ENCODE measurements around the gene EED. TPM values are rescaled to one million over a fixed set of nuclear protein-coding genes. Genes with fewer than 3 reads are reported as not detected.

Gene EED
- total and polyA plus RNA-seq, 2 experiments from 2014 or later: 15.5 to 23.7 TPM

DNA sequence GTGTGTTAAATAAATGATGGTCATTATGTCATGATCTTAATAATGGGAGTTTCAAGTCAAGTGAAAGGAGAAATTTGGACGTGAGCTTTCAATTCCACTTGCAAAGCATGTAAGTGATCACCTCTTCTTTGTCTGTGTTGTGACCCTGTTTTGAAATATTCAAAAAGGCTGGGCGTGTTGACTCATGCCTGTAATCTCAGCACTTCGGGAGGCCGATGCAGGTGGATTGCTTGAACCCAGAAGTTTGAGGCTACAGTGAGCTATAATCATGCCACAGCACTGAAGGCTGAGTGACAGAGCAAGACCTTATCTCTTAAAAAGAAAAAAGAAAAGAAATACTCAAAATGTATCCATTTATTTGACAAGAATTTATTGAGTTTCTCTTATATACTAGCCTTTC, 32.9 kb upstream of the EED start:
- no peak for DNase-seq (ENCODE audit: low spot score)
- no peaks in the 10 kb centered on the region for H3K27me3 ChIP-seq
- no peaks in the 10 kb centered on the region for H3K9me2 ChIP-seq (replicated peaks; ENCODE audit: insufficient read depth)
- H3K36me3 ChIP-seq (replicated peaks; ENCODE audit: insufficient read depth, low read depth): no peaks in the 10 kb centered on the region
- H3K4me1 ChIP-seq (ENCODE audit: insufficient read depth): peaks cover 6% of the 10 kb centered on the region
- no peak overlapping the region for H3K27ac ChIP-seq
- no peaks in the 10 kb centered on the region for H3K79me2 ChIP-seq
- no peaks in the 10 kb centered on the region for H4K20me1 ChIP-seq (ENCODE audit: insufficient read depth, poor library complexity, severe bottlenecking)
- TF ChIP-seq EZH2 (IDR thresholded peaks at IDR 0.05; ENCODE audit: borderline replicate concordance) (no peak), EZH2phosphoT487 (IDR thresholded peaks at IDR 0.05; ENCODE audit: low read depth, severe bottlenecking, unreplicated experiment) (no peak)
- TF ChIP-seq, protein P1, sequence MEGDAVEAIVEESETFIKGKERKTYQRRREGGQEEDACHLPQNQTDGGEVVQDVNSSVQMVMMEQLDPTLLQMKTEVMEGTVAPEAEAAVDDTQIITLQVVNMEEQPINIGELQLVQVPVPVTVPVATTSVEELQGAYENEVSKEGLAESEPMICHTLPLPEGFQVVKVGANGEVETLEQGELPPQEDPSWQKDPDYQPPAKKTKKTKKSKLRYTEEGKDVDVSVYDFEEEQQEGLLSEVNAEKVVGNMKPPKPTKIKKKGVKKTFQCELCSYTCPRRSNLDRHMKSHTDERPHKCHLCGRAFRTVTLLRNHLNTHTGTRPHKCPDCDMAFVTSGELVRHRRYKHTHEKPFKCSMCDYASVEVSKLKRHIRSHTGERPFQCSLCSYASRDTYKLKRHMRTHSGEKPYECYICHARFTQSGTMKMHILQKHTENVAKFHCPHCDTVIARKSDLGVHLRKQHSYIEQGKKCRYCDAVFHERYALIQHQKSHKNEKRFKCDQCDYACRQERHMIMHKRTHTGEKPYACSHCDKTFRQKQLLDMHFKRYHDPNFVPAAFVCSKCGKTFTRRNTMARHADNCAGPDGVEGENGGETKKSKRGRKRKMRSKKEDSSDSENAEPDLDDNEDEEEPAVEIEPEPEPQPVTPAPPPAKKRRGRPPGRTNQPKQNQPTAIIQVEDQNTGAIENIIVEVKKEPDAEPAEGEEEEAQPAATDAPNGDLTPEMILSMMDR (IDR thresholded peaks at IDR 0.05; ENCODE audit: poor library complexity): no peak
- 82% methylated on average over 4 of the region's 4 CpGs for WGBS (ENCODE audit: low lambda C conversion rate, missing lambda C conversion rate)
- H3K4me2 ChIP-seq: no peak overlapping the region
- H3K9me3 ChIP-seq (ENCODE audit: low read depth): no peaks in the 10 kb centered on the region
- no peak overlapping the region for H2AFZ ChIP-seq
- no peak overlapping the region for H3K4me3 ChIP-seq

DNA sequence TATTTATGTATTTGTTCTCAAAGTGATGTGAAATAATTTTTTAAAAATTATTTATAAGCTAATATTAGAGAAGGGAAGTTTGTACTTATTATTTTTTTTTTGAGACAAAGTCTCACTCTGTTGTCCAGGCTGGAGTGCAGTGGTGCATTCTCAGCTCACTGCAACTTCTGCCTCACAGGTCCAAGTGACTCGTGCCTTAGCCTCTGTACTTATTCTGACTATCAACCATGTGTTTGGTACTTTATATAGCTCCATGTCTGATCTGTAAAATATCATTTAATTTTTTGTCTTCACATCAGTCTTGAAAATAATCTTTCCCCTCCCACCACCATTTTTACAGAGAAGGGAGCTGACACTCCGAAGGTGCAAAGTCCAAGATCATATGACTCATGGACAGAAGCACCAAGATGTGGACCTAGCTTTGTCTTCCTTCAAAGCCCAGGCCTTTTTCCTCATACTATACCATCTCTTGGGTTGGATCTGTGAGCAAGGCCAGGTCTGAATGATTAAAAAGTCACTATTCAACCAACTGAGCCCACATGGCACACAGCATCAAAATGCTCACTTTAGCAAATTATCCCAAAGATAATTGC, 32.4 kb upstream of the EED start:
- Histone ChIP-seq H3K27ac (no peak overlapping the region), H3K36me3 (replicated peaks; ENCODE audit: insufficient read depth, low read depth) (no peaks in the 10 kb centered on the region), H3K27me3 (no peaks in the 10 kb centered on the region), H3K9me2 (replicated peaks; ENCODE audit: insufficient read depth) (no peaks in the 10 kb centered on the region), H2AFZ (no peak overlapping the region), H3K4me1 (ENCODE audit: insufficient read depth) (peaks cover 6% of the 10 kb centered on the region), H3K4me3 (no peak overlapping the region), H3K9me3 (ENCODE audit: low read depth) (no peaks in the 10 kb centered on the region), H3K79me2 (no peaks in the 10 kb centered on the region), H4K20me1 (ENCODE audit: insufficient read depth, poor library complexity, severe bottlenecking) (no peaks in the 10 kb centered on the region), H3K4me2 (no peak overlapping the region)
- WGBS (ENCODE audit: low lambda C conversion rate, missing lambda C conversion rate): 86% methylated on average over 2 of the region's 2 CpGs
- no peak for DNase-seq (ENCODE audit: low spot score)
- TF ChIP-seq EZH2phosphoT487 (IDR thresholded peaks at IDR 0.05; ENCODE audit: low read depth, severe bottlenecking, unreplicated experiment) (no peak), EZH2 (IDR thresholded peaks at IDR 0.05; ENCODE audit: borderline replicate concordance) (no peak)
- TF ChIP-seq, protein P1 (IDR thresholded peaks at IDR 0.05; ENCODE audit: poor library complexity): no peak

DNA sequence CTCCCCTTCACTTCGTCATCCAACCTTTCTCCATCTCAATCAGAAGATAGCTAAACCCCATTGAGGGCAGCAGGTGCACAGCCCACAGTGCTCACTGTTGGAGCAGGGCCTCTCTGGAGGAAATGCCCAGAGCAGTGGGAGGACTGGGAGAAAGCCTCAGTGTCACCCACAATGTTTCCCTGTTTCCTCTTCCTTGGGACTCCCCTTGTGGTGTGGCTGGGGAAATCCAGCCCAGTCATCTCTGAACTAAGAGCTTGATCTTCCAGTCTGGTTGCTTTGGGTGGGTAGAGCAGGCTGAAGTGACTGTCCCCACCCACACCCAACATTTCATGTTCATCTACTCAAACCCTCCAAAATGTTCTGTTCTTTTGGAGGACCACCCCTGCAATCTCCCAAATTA, 29.8 kb upstream of the EED start:
- TF ChIP-seq, protein P1 (IDR thresholded peaks at IDR 0.05; ENCODE audit: poor library complexity): no peak
- TF ChIP-seq EZH2phosphoT487 (IDR thresholded peaks at IDR 0.05; ENCODE audit: low read depth, severe bottlenecking, unreplicated experiment): no peak
- TF ChIP-seq EZH2 (IDR thresholded peaks at IDR 0.05; ENCODE audit: borderline replicate concordance): no peak
- no peaks in the 10 kb centered on the region for H4K20me1 ChIP-seq (ENCODE audit: insufficient read depth, poor library complexity, severe bottlenecking)
- no peak for DNase-seq (ENCODE audit: low spot score)

More for the DNA sequence above, 29.8 kb upstream of the EED start:
- Histone ChIP-seq H3K4me2 (no peak overlapping the region), H3K4me3 (no peak overlapping the region), H3K79me2 (no peaks in the 10 kb centered on the region), H3K4me1 (ENCODE audit: insufficient read depth) (peaks cover 6% of the 10 kb centered on the region), H3K27me3 (no peaks in the 10 kb centered on the region), H3K36me3 (replicated peaks; ENCODE audit: insufficient read depth, low read depth) (no peaks in the 10 kb centered on the region), H2AFZ (no peak overlapping the region), H3K9me2 (replicated peaks; ENCODE audit: insufficient read depth) (no peaks in the 10 kb centered on the region), H3K27ac (no peak overlapping the region), H3K9me3 (ENCODE audit: low read depth) (no peaks in the 10 kb centered on the region)
- WGBS (ENCODE audit: low lambda C conversion rate, missing lambda C conversion rate): 100% methylated on average over 1 of the region's 1 CpG

Measured in hepatocyte (in vitro differentiated cells).